Fibroblast of lung (primary cell): ENCODE results near the gene SPDYE2. TPM values are rescaled to one million over a fixed set of nuclear protein-coding genes. Genes with fewer than 3 reads are reported as not detected.
"Not testable (repeated sequence)": the region's sequence is repeated elsewhere in the genome, so short reads cannot be mapped to it uniquely, and the experiment has no call there.

Experiments used
- DNase-seq, 2 donors: peaks; one replicate each; pipeline versions ENCODE4 v3.0.0 to v3.0.0-alpha.2; 2010; ENCODE audit warnings: low read depth in 2 of 2
- H2AFZ ChIP-seq: 2 replicates; pipeline ENCODE4 v1.5.1; 2012; ENCODE audit warnings: low read length, control low read depth, inconsistent platforms
- H3K27ac ChIP-seq: 2 replicates; pipeline ENCODE4 v1.5.1; 2011; ENCODE audit warnings: low read length, control low read depth; ENCODE audit not compliant: insufficient read depth
- H3K27me3 ChIP-seq: 2 replicates; pipeline ENCODE4 v1.5.1; 2011; ENCODE audit warnings: mild to moderate bottlenecking, low read length; ENCODE audit not compliant: control insufficient read depth, insufficient read depth
- H3K36me3 ChIP-seq: 2 replicates; pipeline ENCODE4 v1.5.1; 2011; ENCODE audit warnings: low read length; ENCODE audit not compliant: control insufficient read depth, insufficient read depth
- H3K4me1 ChIP-seq: 2 replicates; pipeline ENCODE4 v1.5.1; 2011; ENCODE audit warnings: low read length; ENCODE audit not compliant: control insufficient read depth, insufficient read depth; ENCODE audit errors: extremely low read depth
- H3K4me2 ChIP-seq: 2 replicates; pipeline ENCODE4 v1.5.1; 2011; ENCODE audit warnings: low read length, control low read depth; ENCODE audit not compliant: insufficient read depth; ENCODE audit errors: extremely low read depth
- H3K4me3 ChIP-seq, 4 experiments: fragments of 200-600 bp in 1 of 4; sonication (generic) in 1 of 4; replicated peaks in 1 of 4; 2 replicates each; pipeline ENCODE4 v1.5.1; 2011 to 2016; ENCODE audit warnings: low read length in 4 of 4, low read depth in 3 of 4, mild to moderate bottlenecking in 3 of 4, control low read depth in 2 of 4, inconsistent platforms in 1 of 4, mixed read lengths in 1 of 4; ENCODE audit not compliant: insufficient read depth in 1 of 4; ENCODE audit errors: control extremely low read depth in 1 of 4
- H3K79me2 ChIP-seq: 2 replicates; pipeline ENCODE4 v1.5.1; 2012; ENCODE audit warnings: mild to moderate bottlenecking, low read length, inconsistent platforms; ENCODE audit not compliant: control insufficient read depth, insufficient read depth
- H3K9ac ChIP-seq: 2 replicates; pipeline ENCODE4 v1.5.1; 2011; ENCODE audit warnings: mild to moderate bottlenecking, low read length, control low read depth; ENCODE audit not compliant: insufficient read depth
- H3K9me3 ChIP-seq: 2 replicates; pipeline ENCODE4 v1.5.1; 2012; ENCODE audit warnings: low read depth, low read length; ENCODE audit not compliant: control insufficient read depth, insufficient read depth
- H4K20me1 ChIP-seq: 2 replicates; pipeline ENCODE4 v1.5.1; 2011; ENCODE audit warnings: low read length; ENCODE audit not compliant: control insufficient read depth, insufficient read depth; ENCODE audit errors: extremely low read depth
- polyA minus RNA-seq: library from RNA; depleted of rRNA, polyadenylated mRNA; stranded (reverse); fragments of >200 nt; gene quantifications from 2 replicates; pipeline ENCODE4 v1.2.3, GENCODE V29; 2011; ENCODE audit warnings: low replicate concordance
- polyA plus RNA-seq, 2 donors: library from polyadenylated mRNA; depleted of rRNA in 1 of 2; stranded (reverse) in 1 of 2; unstranded in 1 of 2; fragments of >200 nt; gene quantifications; 2 replicates each; pipeline ENCODE4 v1.2.1, GENCODE V29; 2011 to 2012; ENCODE audit warnings: missing spikeins in 1 of 2
- total RNA-seq: library from RNA; depleted of rRNA; stranded (reverse); fragments of >200 nt; gene quantifications from 2 replicates; pipeline ENCODE4 v1.2.1, GENCODE V29; 2014

Gene SPDYE2
- total RNA-seq (not detected in 2 replicates), polyA plus RNA-seq (not detected in 2 replicates), polyA minus RNA-seq (not detected in 2 replicates)
- polyA plus RNA-seq (2012): 0.18 and 0.56 TPM in 2 replicates

- H3K36me3 ChIP-seq, H3K4me3 ChIP-seq, H3K27me3 ChIP-seq, H2AFZ ChIP-seq, DNase-seq, H3K27ac ChIP-seq, H3K79me2 ChIP-seq, H3K9me3 ChIP-seq, H3K4me1 ChIP-seq, H3K4me2 ChIP-seq, H4K20me1 ChIP-seq, H3K9ac ChIP-seq: not testable (repeated sequence)
These were observed at the start of gene SPDYE2 for GRCh38 chr7:102550808-102551422. SPDYE2 (plus strand) TSS chr7:102551226; CDS start chr7:102553256, 2,030 bp downstream.

DNA sequence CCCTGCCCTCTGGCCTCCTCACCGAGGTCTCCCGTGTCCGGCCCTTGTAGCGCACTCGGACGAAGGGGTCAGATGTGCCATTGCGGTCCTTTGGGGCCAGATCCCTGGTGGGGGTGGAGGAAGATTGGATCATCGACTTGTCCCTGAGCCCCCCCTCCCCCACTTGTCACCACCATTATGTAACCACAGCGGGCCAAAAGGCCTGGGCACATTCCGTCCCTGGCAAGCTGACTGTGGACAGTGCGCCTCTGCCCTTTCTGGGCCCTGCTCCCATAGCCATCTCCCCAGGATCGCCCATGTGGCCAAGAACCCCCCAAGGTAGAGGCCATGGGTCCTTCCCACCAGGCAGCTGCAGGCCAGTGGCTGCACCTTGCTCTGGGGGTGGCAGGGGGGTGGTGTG, 47.9 kb upstream of the SPDYE2 start:
- not testable (repeated sequence) for H3K27ac ChIP-seq, H3K27me3 ChIP-seq, H3K79me2 ChIP-seq, H3K4me2 ChIP-seq, H3K9ac ChIP-seq, H4K20me1 ChIP-seq, H3K9me3 ChIP-seq, H3K4me3 ChIP-seq, H2AFZ ChIP-seq, H3K36me3 ChIP-seq, H3K4me1 ChIP-seq, DNase-seq

GRCh38 chr7:102505298-102506185, 45.5 kb upstream of the SPDYE2 start:
- peak overlapping the region; percentile 47 for H3K27ac ChIP-seq
- DNase-seq, H2AFZ ChIP-seq, H3K9ac ChIP-seq, H3K36me3 ChIP-seq, H4K20me1 ChIP-seq, H3K9me3 ChIP-seq, H3K79me2 ChIP-seq, H3K27me3 ChIP-seq, H3K4me3 ChIP-seq, H3K4me1 ChIP-seq, H3K4me2 ChIP-seq: not testable (repeated sequence)

DNA sequence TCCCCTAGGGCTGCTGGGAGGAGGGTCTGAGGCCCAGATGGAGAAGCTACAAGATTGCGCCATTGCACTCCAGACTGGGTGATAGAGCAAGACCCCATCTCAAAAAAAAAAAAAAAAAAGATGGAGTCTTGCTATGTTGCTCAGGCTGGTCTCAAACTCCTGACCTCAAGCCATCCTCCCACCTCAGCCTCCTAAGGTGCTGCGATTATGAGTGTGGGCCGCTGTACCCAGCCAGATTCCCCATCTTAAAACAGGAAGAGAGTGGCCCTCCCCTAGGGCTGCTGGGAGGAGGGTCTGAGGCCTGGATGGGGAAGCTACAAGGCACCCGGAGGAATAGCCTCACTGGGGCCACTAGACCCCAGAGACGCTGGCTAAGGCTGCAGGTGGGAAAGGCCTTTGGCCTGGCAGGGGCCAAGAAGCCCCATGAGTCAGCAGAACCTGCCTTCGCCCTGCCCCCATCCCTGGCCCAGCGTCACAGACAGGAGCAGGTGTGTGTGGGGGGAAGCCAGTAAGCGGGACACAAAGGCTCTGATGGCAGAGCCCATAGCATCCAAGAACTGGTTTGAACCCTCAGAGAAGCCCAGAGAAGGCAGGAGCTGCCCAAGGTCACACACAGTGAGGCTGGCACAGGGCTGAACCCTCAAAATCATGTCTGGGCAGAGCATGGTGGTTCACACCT, 43.5 kb upstream of the SPDYE2 start:
- not testable (repeated sequence) for H3K36me3 ChIP-seq, H3K4me2 ChIP-seq, H3K27ac ChIP-seq, H2AFZ ChIP-seq, H4K20me1 ChIP-seq, H3K27me3 ChIP-seq, H3K79me2 ChIP-seq, DNase-seq, H3K4me3 ChIP-seq, H3K9ac ChIP-seq, H3K9me3 ChIP-seq, H3K4me1 ChIP-seq

GRCh38 chr7:102510575-102510974, 40.5 kb upstream of the SPDYE2 start:
- not testable (repeated sequence) for H3K4me3 ChIP-seq, H3K27me3 ChIP-seq, H3K9me3 ChIP-seq, H2AFZ ChIP-seq, H3K4me2 ChIP-seq, DNase-seq, H3K9ac ChIP-seq, H3K4me1 ChIP-seq, H4K20me1 ChIP-seq, H3K27ac ChIP-seq, H3K36me3 ChIP-seq, H3K79me2 ChIP-seq

GRCh38 chr7:102511860-102512522, 39.0 kb upstream of the SPDYE2 start:
- H3K27me3 ChIP-seq, H3K4me1 ChIP-seq, H3K79me2 ChIP-seq, DNase-seq, H3K9me3 ChIP-seq, H3K9ac ChIP-seq, H3K27ac ChIP-seq, H4K20me1 ChIP-seq, H3K36me3 ChIP-seq, H3K4me2 ChIP-seq, H2AFZ ChIP-seq: not testable (repeated sequence)
- peak overlapping the region in 1 of 4 experiments; percentile 37 for H3K4me3 ChIP-seq
